IPS DF 19.7 (cell line): ENCODE measurements around the gene CCK.
A peak's percentile ranks its signal among the peaks of the same experiment; 100 is the strongest.
"Not testable (repeated sequence)": the region's sequence is repeated elsewhere in the genome, so short reads cannot be mapped to it uniquely, and the experiment has no call there.

ENCODE experiments used
- DNase-seq: peaks from one replicate; pipeline ENCODE4 v3.0.0-alpha.2; 2013; ENCODE audit warnings: low read depth, low spot score

Gene CCK, protein sequence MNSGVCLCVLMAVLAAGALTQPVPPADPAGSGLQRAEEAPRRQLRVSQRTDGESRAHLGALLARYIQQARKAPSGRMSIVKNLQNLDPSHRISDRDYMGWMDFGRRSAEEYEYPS

DNA sequence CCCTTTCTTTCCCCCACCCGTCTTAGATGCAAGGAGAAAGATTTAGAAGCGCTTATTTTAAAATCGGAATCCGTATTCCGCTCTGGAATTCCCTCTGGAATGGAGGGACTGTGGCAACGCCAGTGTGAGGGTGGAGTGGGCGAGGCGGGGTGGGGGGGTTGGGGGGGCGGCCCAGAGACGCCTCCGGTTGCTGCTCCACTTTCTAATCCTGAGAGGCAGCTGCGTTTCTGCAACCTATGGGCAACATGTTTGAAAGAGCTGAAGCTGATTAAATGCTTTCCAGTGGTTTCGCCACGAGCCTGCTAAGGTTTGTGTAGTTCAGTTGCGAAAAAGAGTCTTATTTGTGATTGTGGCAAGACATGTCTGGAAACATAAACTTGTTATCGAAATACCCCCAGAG is at the start of gene CCK:
Gene CCK, minus strand, starts transcription at position 101 of the 400 bp plus-strand sequence. CDS start 2,555 bp downstream, outside the sequence.
- no peak for DNase-seq

DNA sequence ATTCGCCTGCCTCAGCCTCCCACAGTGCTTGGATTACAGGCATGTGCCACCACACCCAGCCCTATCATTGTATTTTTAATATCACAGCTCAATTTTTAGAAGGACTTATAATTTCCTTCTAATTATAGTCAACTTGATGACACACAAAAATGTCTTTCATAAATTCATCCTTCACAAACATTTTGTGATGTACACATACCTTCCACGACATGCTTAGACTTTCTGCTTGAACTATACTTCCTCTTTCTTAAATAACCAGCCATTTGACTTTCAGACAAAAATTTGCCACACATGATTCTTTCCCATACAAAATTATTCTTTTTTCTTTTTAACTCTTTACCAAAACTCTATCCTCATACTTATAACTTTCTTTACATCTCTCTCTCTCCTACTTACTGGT is 48.4 kb upstream of the CCK start:
- DNase-seq: peak; percentile 3

DNA sequence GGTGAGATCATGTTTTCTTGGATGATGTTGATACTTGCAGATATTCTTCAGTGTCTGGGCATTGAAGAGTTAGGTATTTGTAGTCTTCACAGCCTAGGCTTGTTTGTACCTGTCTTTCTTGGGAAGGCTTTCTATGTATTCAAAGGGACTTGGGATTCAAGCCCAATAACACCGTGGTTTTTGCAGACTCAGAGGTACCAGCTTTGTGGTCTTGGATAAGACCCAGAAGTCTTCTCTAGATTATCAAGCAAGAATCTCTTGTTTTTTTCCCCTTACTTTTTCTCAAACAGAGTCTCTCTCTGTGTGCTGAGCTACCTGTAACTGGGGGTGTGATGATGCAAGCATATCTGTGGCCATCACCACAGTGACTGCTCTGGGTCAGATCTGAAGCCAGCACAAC is 42.7 kb upstream of the CCK start:
- DNase-seq: no peak

DNA sequence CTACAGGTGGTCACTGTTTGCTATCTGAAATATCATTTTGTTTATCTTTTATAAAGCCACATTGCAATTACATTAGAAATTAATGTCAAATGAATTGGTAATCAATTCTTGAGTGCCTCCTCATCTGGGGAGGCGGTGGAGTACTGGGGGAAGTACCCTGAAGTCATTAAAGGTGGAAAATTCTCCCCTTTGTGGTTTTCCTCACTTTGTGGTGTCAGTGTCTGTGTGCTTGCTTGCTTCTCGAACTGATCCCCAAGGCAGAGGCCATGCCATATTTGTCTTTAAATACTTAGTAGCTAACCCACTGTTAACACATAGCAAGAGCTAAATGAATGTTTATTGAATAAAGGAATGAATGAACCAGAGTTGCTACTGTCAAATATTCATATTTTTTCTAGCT is 40.5 kb upstream of the CCK start:
- no peak for DNase-seq

DNA sequence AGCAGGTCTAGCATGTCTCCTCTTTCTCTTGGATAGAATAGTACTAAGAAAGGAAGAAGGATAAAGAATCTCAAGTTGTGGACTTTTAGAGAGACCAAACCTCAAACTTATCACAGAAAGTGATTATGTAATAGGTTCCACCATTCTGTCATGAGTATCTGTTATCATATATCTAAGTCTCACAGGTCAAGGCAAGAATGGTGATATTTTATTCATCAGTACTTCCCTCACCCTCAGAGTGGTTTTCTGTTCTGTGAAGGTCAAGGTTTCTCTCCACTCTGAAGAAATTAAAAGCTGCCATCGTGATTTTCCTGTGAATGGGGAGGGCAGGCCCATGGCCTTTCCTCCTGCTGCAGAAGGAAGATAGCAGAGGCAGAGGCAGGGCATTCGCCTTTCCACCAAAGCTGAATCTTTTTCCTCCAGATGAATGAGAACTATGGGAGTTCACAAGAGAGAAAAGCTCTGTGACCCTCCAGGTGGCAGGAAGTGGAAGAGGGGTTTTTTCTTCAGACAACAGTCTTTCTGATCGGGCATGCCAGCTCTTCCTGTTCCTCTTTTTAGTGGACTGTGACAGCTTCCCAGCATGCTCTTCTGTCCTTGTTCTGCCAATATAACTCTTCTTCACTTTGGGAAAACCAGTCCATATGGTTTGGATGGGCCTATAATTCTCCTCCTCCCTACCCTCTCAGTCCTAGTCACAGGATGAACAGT is 37.1 kb upstream of the CCK start:
- DNase-seq: no peak

DNA sequence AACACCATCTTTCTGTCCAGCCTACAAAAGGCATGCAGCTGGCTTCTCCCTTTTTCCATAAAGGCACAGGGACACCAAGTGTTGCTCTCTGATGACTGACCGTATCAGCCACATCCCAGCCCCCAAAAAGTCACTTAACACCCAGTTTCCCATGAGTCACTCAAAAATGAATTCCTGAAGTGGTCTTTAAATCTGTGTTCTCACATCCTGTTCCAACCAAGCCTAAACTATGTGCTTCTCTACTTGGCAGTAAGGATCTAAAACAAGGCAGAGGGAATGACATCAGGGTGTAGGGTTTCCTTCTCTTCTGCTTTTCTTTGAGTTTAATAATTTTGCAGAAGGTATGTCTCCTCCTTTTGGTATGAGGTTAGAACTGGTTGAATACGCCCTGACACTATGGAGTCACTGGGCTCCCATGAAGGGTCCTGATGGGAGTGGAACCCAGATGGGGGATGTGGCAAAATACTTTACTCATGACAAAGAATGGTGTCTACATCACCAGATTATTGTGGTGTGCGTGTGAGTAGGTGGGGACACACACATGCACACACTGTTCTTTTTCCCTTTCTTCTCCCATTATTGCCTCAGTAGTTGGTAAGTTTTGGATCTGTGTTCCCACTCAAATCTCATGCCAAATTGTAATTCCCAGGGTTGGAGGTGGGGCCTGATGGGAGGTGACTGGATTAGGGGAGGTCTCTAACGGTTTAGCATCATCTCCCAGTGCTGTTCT is 35.6 kb upstream of the CCK start:
- DNase-seq: no peak

DNA sequence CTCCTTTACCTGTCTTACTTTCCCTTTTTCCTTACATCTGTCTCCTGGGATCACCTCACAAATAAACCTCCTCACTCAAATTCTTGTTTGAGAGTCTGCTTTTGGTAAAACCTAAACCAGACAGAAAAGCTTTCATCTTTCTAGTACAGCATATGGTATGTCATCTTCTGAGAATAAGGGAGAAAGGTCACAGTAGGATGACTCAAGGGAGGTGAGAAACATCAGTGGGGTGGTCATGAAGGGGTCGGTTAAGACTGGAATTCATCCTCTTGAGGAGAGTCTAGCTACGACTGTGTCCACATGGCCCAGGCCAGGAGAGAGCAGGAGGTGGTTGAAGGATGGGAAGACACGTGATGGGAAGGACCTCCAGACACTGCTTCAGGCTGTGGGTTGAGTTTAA is 34.8 kb upstream of the CCK start:
- DNase-seq: no peak

DNA sequence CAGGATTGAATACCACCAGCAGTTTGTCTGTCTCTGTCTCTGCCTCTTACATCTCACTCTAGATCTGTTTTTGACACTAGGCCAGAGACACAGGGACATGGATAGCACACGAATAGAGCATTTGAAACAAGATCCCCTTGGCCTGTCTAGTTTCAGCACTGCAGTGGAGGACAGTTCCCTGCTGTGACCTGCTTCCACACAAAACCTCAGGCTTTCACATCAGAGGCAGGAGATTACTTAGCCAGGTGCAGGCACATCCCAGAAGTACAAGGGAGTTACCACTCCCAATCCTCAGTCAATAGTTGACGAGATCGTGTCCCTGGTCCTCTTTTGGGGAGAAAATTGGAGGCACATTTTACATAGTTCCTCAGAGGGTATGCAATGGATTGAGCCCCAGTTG is 34.0 kb upstream of the CCK start:
- DNase-seq: peak; percentile 28

DNA sequence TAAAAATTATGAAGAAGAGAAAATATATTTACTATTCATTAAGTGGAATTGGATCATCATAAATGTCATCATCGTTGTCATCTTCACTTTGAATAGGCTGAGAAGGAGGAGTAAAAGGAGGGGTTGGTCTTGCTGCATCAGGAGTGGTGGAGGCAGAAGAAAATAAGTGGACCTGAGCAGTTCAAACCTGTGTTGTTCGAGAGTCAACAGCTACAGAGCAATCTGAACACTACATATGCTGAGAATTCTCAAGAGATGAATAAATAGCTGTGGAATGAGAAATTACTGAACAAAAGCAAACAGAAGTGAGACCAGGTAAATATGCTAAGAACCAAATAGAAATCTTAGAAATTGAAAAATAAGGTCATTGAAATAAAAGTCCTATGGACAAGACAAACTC is 32.3 kb upstream of the CCK start:
- DNase-seq: no peak

DNA sequence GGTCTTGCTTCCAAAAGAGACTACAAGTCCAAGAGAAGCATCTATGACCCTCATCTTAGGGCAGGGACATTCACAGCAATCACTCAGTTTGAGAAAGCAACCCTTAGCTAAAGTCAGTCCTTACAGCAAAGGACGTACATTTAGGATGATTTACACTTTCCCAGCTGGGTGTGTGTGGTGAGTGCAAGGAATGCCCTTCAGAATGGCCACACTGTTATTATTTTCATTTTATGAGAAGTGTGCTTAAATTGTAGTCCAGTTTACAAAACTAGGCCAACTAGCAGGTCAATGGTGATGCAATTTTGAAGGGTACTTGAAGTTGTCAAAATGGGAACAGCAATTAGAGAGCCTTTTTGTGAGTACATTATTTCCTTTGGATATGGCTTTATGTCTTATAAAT is 26.0 kb upstream of the CCK start:
- DNase-seq: no peak

DNA sequence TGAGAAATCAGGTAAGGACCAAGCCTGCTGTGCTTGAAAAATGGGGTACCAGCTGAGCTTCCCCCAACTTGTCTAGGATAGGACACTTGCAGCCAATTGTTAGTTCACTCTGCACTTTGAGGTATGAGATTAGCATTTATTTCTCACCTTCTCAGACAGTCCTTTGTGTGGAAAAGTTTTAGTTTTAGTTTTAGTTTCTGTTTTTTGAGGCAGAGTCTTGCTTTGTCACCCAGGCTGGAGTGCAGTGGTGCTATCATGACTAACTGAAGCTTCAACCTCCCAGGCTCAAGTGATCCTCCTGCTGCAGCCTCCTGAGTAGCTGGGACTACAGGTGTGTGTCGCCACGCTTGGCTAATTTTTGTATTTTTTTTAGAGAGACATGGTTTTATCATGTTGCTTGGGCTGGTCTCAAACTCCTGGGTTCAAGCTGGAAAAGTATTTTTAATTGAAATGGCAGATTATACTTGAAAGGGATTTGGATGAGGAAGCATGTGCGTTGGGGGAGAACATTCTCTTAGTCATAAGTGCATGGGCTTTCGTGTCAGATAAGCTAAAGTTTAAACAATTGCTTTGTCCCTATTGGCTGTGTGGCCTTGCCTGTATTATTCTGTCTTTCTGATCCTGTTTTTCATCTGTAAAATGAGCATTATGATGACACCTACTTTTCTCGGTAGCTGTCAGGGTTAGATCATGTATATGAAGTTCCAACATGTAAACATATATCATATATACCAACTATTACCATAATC is 25.2 kb upstream of the CCK start:
- DNase-seq: no peak

DNA sequence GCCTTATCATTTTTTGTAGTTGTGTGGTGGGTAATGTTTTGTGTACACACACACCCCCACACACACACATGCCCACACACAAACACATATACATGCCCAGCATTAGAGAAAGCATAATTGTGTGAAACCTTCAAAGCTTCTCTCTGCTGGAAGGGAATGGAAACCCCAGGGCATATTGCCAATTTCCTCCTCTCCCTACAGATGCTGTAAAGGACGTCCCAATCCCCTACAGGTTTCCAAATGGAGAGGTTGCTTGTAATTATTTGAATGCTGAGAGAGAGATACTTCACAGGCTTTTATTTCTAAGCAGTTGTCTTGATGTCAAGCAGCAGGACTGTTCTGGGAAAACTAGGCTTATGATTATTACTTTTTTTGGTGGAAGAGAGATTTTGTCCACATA is 23.0 kb upstream of the CCK start:
- no peak for DNase-seq

DNA sequence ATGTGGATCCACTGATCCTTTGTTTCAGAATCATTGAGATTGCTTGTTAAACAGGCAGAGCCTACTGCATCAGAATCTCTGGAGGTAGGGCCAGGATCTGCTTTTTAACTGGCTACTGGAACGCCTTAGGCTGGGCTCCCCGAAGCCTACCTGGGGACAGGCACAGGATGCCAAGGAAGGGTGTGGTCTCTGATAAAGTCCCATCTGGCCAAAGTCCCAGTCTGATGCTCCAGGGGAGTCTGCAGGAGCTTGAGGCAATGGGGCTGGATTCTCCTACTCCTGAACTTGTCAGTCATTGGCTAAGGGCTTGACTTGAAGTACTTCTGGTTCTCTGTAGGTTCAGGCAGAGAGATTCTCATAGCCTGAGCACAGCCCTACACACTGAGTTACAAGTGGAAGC is 22.4 kb upstream of the CCK start:
- no peak for DNase-seq

DNA sequence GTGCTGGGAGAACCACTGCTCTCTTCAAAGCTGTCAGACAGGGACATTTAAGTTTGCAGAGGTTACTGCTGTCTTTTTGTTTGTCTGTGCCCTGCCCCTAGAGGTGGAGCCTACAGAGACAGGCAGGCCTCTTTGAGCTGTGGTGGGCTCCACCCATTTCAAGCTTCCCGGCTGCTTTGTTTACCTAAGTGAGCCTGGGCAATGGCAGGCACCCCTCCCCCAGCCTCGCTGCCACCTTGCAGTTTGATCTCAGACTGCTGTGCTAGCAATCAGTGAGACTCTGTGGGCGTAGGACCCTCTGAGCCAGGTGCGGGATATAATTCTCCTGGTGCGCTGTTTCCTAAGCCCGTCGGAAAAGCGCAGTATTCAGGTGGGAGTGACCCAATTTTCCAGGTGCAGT is 21.4 kb upstream of the CCK start:
- not testable (repeated sequence) for DNase-seq

DNA sequence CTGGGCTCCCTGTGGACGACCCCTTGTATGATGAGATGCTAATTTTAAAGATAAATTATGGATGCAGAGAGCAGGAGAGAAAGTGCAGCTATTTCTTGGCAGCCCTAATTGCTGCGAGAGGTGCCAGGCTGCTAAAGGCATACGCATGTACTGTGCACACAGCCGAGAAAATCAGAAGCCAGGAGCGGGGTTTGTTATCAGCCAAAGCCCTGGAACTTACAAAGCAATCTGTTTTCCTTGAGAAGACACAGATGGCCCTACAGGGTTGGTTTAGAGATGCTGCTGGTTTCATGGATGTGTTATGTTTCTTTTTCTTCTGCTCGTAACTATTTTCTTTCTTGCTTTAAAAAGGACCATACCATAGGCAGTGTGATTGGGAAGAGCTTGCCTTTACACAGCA is 11.7 kb upstream of the CCK start:
- DNase-seq: no peak

DNA sequence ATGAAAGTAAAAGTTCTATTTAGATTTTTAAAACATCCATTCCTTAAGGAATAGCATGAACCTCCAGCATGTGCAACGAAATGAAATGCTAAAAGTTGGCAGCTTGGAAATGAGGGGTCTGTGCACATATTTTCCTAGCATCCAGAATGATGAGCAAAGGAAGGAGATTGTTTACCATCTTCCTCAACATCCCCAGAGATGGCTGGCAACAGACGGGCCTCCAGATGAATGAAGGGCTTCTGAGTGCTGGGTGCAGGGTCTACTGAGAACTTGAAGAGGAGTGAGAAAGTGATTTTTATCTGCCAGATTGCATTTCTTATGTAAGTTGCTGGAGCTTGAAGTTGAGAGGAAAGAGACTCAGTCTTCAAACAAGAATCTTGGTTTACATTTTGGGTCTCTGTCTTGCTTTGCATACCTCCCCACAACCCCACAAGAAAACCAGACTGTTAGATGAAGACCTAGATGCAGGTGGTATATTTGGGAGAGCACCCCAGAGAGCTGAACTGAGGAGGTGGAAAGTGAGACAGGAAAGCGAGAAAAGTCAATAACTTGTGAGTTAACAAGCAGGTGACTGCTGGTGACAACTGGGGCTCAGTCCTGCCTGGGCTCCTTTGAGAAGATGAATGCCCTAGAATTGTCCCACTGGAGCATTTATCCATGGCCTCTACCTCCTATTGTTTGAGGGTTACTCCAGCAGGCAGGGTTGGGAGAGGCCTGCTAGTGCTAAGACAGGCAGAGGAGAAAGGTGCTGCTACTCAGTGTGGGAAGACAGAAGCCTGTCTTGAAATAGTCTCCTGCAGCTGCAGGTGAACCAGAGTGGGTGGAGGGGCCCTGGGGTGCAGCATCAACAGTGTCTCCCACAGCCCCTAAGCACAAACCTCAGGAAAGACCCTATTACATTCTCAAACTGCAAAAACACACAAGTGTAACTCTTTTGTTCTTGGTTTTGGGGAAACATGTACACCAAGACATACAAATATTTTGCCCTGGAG is 10.5 kb upstream of the CCK start:
- DNase-seq: no peak

DNA sequence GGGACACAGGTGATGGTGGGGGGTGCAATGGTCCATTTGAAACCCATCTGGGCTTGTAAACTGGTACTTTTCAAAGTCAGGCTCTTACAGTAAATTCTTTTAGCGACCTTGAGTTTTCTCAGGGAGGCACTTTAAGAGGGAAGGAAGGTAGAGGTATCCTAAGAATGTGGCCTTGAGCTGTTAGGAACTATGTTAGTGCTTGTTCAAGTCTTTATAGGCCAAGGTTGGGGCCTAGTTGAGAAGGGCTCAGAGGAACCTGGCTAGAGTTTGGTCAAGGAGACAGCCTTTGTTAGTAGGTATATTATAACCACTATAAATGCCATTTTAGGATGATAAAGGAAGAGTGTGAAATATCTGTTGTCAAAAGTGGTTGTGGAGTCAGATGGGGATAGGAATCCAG is 9.2 kb upstream of the CCK start:
- no peak for DNase-seq

DNA sequence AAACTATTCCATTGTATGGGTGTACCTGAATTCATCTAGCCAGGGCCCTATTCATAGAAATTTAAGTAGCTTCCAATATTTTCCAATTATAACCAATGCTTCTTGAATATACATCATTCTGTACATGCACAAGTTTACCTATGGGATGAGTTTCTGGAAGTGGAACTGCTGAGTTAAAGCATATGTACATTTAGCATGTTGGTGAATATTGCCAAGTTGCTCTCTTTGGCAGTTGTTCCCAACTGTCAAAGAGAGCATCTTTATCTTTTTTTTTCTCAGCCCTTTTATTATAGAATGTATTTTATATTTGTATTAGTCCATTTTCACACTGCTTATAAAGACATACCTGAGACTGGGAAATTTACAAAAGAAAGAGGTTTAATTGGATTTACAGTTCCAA is 8.3 kb upstream of the CCK start:
- no peak for DNase-seq

DNA sequence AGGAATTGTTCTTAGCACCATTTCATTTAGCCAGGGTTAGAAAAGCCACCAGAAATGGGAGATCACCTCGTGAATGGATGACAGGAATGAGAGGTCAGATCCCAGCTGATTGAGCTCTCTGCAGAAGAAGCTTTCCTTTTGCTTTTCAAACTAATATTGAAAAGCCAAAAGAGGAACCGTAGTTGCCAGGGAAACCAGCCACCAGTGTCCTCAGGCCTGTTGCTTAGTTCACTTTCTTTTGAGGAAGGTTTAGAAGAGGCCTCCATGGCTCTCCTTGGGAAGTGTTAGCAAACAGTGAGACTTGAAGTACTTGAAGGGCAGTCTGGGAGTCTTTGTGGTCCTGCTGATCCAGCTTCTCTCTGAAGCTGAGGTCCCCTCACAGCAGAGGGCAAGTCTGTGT is 7.4 kb upstream of the CCK start:
- no peak for DNase-seq

DNA sequence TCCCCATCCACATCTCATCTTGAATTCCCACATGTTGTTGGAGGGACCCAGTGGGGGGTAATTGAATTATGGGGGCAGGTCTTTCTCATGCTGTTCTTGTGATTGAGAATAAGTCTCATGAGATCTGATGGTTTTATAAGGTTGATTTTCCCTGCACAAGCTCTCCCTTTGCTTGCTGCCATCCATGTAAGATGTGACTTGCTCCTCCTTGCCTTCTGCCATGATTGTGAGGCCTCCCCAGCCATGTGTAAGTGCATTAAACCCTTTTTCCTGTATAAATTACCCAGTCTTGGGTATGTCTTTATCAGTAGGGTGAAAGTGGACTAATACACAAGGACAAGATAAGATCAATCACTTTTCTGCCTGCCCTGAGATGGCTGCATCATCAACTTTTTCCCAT is 5.8 kb upstream of the CCK start:
- DNase-seq: no peak

DNA sequence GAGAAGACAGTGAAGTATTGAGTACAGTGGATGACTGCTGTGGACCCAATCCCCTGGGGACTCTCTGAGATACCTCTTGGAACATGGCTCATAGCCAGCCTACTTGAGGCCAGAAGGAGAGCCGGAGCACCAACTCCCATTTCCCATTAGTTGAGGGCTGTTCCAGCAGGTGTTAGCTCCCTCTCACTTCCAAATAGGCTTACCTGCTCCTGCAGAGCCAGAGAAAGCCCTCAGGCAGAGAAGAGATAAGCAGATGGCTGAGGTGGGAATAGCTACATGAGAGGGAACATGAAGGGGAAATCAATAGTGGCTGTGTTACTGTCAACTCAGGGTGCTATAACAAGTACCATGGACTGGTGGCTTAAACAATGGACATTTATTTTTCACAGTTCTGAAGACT is 4.6 kb upstream of the CCK start:
- DNase-seq: no peak
